ENCODE measurements around the gene INSIG1.

The INSIG1 gene

GRCh38 chr7:155354371-155355048 is 56.8 kb downstream of the INSIG1 start:
- no peaks in the 10 kb centered on the region for H3K79me2 ChIP-seq (ENCODE audit: insufficient read depth, low read depth)
- no peak overlapping the region for H3K4me2 ChIP-seq
- no peak overlapping the region for H3K27ac ChIP-seq
- H3K9ac ChIP-seq = no peak overlapping the region
- H4K20me1 ChIP-seq (ENCODE audit: insufficient read depth) = no peaks in the 10 kb centered on the region
- no peak overlapping the region for H3K4me3 ChIP-seq (IDR thresholded peaks at IDR 0.05; ENCODE audit: insufficient read depth, low read depth, low read length)
- H3K36me3 ChIP-seq (ENCODE audit: insufficient read depth) = no peaks in the 10 kb centered on the region
- no peak overlapping the region for H2AFZ ChIP-seq (ENCODE audit: low read depth)
- H3K27me3 ChIP-seq (ENCODE audit: insufficient read depth, low read depth) = peaks cover 5% of the 10 kb centered on the region; the same call in 1 of the 2 replicates
- TF ChIP-seq CTCF (conservative IDR thresholded peaks at IDR 0.05; ENCODE audit: low read depth, low read length) = no peak
- no peaks in the 10 kb centered on the region for H3K4me1 ChIP-seq (ENCODE audit: low read depth, poor library complexity, severe bottlenecking)

GRCh38 chr7:155355176-155355575 is 57.5 kb downstream of the INSIG1 start:
- H3K4me2 ChIP-seq = no peak overlapping the region
- H3K27ac ChIP-seq = no peak overlapping the region
- H3K4me1 ChIP-seq (ENCODE audit: low read depth, poor library complexity, severe bottlenecking) = no peaks in the 10 kb centered on the region
- TF ChIP-seq CTCF (conservative IDR thresholded peaks at IDR 0.05; ENCODE audit: low read depth, low read length) = no peak
- H3K27me3 ChIP-seq (ENCODE audit: insufficient read depth, low read depth) = peaks cover 5% of the 10 kb centered on the region; the same call in 1 of the 2 replicates
- H3K9ac ChIP-seq = no peak overlapping the region
- no peaks in the 10 kb centered on the region for H3K79me2 ChIP-seq (ENCODE audit: insufficient read depth, low read depth)
- H3K4me3 ChIP-seq (IDR thresholded peaks at IDR 0.05; ENCODE audit: insufficient read depth, low read depth, low read length) = no peak overlapping the region
- H4K20me1 ChIP-seq (ENCODE audit: insufficient read depth) = no peaks in the 10 kb centered on the region
- H2AFZ ChIP-seq (ENCODE audit: low read depth) = no peak overlapping the region
- H3K36me3 ChIP-seq (ENCODE audit: insufficient read depth) = no peaks in the 10 kb centered on the region

- Histone ChIP-seq H3K27me3 (ENCODE audit: insufficient read depth, low read depth) (peaks cover 10% of the 10 kb centered on the region; the same call in 1 of the 2 replicates), H4K20me1 (ENCODE audit: insufficient read depth) (no peaks in the 10 kb centered on the region), H3K9ac (no peak overlapping the region), H2AFZ (ENCODE audit: low read depth) (no peak overlapping the region), H3K36me3 (ENCODE audit: insufficient read depth) (no peaks in the 10 kb centered on the region), H3K4me1 (ENCODE audit: low read depth, poor library complexity, severe bottlenecking) (no peaks in the 10 kb centered on the region), H3K4me3 (IDR thresholded peaks at IDR 0.05; ENCODE audit: insufficient read depth, low read depth, low read length) (no peak overlapping the region), H3K27ac (no peak overlapping the region), H3K79me2 (ENCODE audit: insufficient read depth, low read depth) (no peaks in the 10 kb centered on the region), H3K4me2 (no peak overlapping the region)
- TF ChIP-seq CTCF (conservative IDR thresholded peaks at IDR 0.05; ENCODE audit: low read depth, low read length) = no peak
Observed at GRCh38 chr7:155355745-155356144, 58.1 kb downstream of the INSIG1 start.

- Histone ChIP-seq H4K20me1 (ENCODE audit: insufficient read depth) (no peaks in the 10 kb centered on the region), H3K27ac (no peak overlapping the region), H3K4me2 (no peak overlapping the region), H3K27me3 (ENCODE audit: insufficient read depth, low read depth) (peaks cover 15% of the 10 kb centered on the region; the same call in 1 of the 2 replicates), H3K36me3 (ENCODE audit: insufficient read depth) (no peaks in the 10 kb centered on the region), H3K4me3 (IDR thresholded peaks at IDR 0.05; ENCODE audit: insufficient read depth, low read depth, low read length) (no peak overlapping the region), H3K4me1 (ENCODE audit: low read depth, poor library complexity, severe bottlenecking) (no peaks in the 10 kb centered on the region), H3K9ac (no peak overlapping the region), H2AFZ (ENCODE audit: low read depth) (no peak overlapping the region), H3K79me2 (ENCODE audit: insufficient read depth, low read depth) (no peaks in the 10 kb centered on the region)
- TF ChIP-seq CTCF (conservative IDR thresholded peaks at IDR 0.05; ENCODE audit: low read depth, low read length) = peak; percentile 18; the same call in 1 of the 2 replicates
Observed at GRCh38 chr7:155356323-155357105, 58.8 kb downstream of the INSIG1 start.
